GM10248 (cell line): ENCODE data around the gene RIMBP2.
"Not testable (repeated sequence)": the region's sequence is repeated elsewhere in the genome, so short reads cannot be mapped to it uniquely, and the experiment has no call there.

Experiments used
- CTCF ChIA-PET: fragments of 300-600 bp; sonication (Branson Sonifier 250); formaldehyde crosslinking; extraction: SDS; loops from one replicate; lab custom pipeline; 2021; ENCODE audit warnings: antibody characterized with exemption; lab: Yijun Ruan, JAX
- POLR2A ChIA-PET: fragments of 350-650 bp; sonication (Branson Sonifier 250); formaldehyde crosslinking; extraction: SDS; loops from one replicate; lab custom pipeline; 2020; ENCODE audit warnings: antibody characterized with exemption; lab: Yijun Ruan, JAX
- DNase-seq: peaks from one replicate; pipeline ENCODE4 v3.0.0; 2012; ENCODE audit errors: extremely low spot score
- CTCF ChIP-seq: IDR thresholded peaks from 2 replicates; pipeline ENCODE4 v1.5.1; 2012; ENCODE audit warnings: mild to moderate bottlenecking, low read depth; ENCODE audit errors: extremely low read depth, missing control alignments, control extremely low read depth

The RIMBP2 gene

GRCh38 chr12:130650131-130650530 is 66.0 kb downstream of the RIMBP2 start:
- ChIA-PET POLR2A (no interaction called here), CTCF (no interaction called here)
- DNase-seq = no peak
- TF ChIP-seq CTCF = no peak

GRCh38 chr12:130649101-130650045 is 66.7 kb downstream of the RIMBP2 start:
- no peak for TF ChIP-seq CTCF
- DNase-seq = no peak
- ChIA-PET CTCF (no interaction called here), POLR2A (no interaction called here)

- no peak for DNase-seq
- no peak for TF ChIP-seq CTCF
- ChIA-PET CTCF (no interaction called here), POLR2A (no interaction called here)
Measured at GRCh38 chr12:130647814-130648213, 68.3 kb downstream of the RIMBP2 start.

- ChIA-PET CTCF (no interaction called here), POLR2A (no interaction called here)
- DNase-seq = no peak
- no peak for TF ChIP-seq CTCF
Measured at GRCh38 chr12:130646716-130647370, 69.3 kb downstream of the RIMBP2 start.

- DNase-seq, POLR2A ChIA-PET: not testable (repeated sequence)
Measured at GRCh38 chr12:130646191-130646590, 69.9 kb downstream of the RIMBP2 start.

GRCh38 chr12:130645751-130646150 is 70.3 kb downstream of the RIMBP2 start:
- CTCF ChIA-PET = no interaction called here
- TF ChIP-seq CTCF = no peak
- DNase-seq = no peak
- POLR2A ChIA-PET = no interaction called here

More at GRCh38 chr12:130646191-130646590, 69.9 kb downstream of the RIMBP2 start:
- CTCF ChIA-PET = not testable (repeated sequence)

GRCh38 chr12:130644566-130644965 is 71.5 kb downstream of the RIMBP2 start:
- DNase-seq = no peak

More at GRCh38 chr12:130644566-130644965, 71.5 kb downstream of the RIMBP2 start:
- CTCF ChIA-PET = no interaction called here
- TF ChIP-seq CTCF = no peak
- POLR2A ChIA-PET = no interaction called here
